Fibroblast of villous mesenchyme (primary cell): ENCODE results near the gene SLC35F3. TPM values are rescaled to one million over a fixed set of nuclear protein-coding genes. Genes with fewer than 3 reads are reported as not detected.

Source experiments
- DNase-seq: peaks from one replicate; pipeline ENCODE4 v3.0.0-alpha.2; 2010; ENCODE audit warnings: low read depth
- H3K4me3 ChIP-seq: 2 replicates; pipeline ENCODE4 v1.5.1; 2011; ENCODE audit warnings: low read depth, mild to moderate bottlenecking, low read length
- CTCF ChIP-seq: IDR thresholded peaks from 2 replicates; pipeline ENCODE4 v1.5.1; 2012; ENCODE audit warnings: low read depth, mild to moderate bottlenecking, low read length; ENCODE audit not compliant: insufficient read depth
- total RNA-seq: library from RNA; depleted of rRNA; stranded (reverse); fragments of >200 nt; gene quantifications from 2 replicates; pipeline ENCODE4 v1.2.3, GENCODE V29; 2012

Gene SLC35F3
- total RNA-seq, 1 donor = 1.7 TPM

GRCh38 chr1:233981042-233981675 is 76.7 kb downstream of the SLC35F3 start:
- H3K4me3 ChIP-seq = no peak overlapping the region
- TF ChIP-seq CTCF = no peak
- no peak for DNase-seq

DNA sequence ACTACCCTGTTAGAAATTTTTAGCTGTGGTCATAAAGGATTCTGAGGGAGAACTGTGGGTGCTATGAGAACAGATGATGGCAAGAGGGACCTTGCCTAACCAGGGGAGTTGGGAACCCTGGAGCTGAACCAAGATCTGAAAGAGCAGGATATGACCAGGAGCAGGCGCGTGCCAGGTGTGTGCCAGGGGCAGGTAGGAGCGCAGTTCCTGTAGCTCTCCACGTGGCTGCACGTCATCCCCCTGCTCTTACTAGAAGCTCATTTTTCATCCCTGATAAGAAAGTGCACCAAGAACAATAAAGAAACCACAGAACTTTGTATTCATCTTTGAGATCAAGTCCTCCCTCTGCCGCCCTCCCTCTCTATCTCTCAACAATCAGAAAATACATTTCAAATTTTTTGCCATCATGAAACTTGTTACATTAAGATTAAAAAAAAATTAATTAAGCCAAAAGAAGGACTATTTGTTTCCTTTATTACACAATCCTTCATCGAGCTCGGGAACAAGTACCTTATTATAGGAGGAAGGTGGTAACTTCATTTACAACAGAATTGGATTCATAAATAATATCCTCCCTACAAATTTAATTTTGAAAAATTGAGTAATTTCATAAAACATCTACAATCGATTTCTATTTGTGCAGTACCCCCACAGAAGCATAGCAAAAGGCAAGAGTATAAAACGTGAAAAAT is 78.5 kb downstream of the SLC35F3 start:
- no peak for DNase-seq
- no peak overlapping the region for H3K4me3 ChIP-seq
- TF ChIP-seq CTCF = no peak

- no peak overlapping the region for H3K4me3 ChIP-seq
- no peak for TF ChIP-seq CTCF
- DNase-seq = no peak
Measured at GRCh38 chr1:233983811-233984210, 79.3 kb downstream of the SLC35F3 start.

DNA sequence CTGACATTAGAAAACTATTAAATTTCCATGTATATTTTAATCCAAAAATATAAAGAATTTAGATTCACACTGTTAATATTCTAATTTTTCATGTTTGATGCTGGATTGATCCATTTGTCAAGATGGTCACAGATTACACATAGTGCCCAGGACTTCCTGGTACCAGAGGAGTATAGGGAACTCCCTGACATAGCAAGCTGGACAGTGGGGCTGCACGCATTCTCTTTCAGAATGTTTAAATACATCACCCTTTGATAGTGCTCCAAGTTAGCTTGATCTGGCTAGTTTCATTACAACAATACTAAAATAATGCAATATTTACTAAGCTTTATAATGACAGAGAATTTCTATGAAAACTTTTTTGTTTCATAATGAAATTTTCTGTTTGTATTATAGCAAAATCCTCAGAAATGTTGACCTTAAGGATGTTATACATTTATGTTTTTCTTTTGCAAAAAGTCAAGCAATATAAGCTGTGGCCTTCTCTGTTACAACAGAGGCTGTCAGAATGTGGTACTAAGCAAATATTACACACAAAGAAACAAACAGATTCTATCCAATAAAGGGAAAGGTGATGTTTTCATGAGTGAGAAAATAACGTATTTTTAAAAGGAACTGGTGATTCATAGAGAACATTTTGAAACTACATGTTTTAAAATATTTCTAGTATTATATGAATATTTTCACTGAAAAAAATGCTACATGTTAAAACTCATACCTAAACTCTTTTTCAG is 84.7 kb downstream of the SLC35F3 start:
- no peak overlapping the region for H3K4me3 ChIP-seq
- DNase-seq = no peak
- TF ChIP-seq CTCF = no peak

DNA sequence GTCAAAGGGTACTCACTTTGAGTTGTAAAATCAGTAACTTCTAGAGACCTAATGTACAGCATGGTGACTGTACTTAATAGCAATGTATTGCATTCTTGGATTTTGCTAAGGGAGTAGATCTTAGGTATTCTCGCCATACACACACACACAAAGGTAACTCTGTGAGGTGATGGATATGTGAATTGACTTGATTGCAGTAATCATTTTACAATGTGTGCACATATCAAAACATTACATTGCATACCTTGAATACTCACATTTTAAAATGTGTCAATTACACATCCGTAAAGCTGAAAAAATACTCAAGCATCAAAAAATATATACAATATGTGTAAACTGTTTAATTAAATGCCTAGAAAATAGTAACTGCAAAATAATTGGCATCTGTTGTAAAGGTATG is 86.0 kb downstream of the SLC35F3 start:
- no peak for DNase-seq
- H3K4me3 ChIP-seq = no peak overlapping the region
- TF ChIP-seq CTCF = no peak

- H3K4me3 ChIP-seq = no peak overlapping the region
- DNase-seq = no peak
- TF ChIP-seq CTCF = no peak
Measured at GRCh38 chr1:233993651-233994050, 89.2 kb downstream of the SLC35F3 start.
